ENCODE results near the gene CATSPER3. TPM values are rescaled to one million over a fixed set of nuclear protein-coding genes. Genes with fewer than 3 reads are reported as not detected.

Gene CATSPER3
- total RNA-seq, 1 experiment from 2014 or later, result 0.40 TPM

DNA sequence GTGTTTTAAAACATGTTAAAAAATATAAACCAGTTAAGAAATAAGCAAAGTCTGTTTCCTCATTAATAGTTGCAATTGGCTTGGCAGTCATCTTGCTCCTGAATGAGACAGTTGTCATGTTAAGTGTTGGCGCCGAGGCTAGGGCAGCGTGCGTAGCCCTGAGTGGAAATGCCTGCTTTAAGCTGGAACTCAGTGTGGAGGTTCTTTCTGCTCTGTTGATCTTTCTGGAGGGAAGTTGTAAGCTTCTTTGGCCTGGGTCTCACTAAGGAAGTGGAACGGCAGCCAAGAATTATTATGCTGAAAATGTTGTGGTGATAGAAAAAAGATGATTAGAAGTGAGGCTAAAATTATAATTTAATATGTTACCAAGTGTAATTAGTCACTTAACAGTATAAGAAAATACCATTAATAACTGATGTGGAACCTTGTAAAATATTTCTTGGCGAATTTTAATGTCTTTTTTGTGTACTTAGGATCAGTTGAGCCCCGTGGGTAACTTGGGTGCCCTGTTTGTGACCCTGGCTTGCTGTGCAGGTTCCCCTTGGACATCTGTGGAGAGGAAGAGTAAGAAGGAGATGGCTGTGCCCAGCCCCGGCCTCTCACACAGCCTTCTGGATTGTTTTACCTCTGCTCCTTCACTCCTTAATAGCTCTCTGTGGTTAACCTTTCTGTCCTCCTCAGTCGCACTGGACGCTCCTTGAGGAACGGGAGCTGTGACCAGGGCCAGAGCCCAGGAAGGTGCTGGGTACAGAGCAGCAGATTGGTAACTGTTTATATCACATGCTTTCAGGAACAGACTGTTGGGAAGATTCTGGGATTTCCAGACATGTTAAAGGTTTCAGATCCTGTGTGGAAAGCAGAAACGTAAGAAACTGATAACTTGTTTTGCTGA is 31.8 kb upstream of the CATSPER3 start:
- H3K9me2 ChIP-seq (replicated peaks; ENCODE audit: low read length), result no peaks in the 10 kb centered on the region
- no peaks in the 10 kb centered on the region for H4K20me1 ChIP-seq (ENCODE audit: low read length)
- no TSS peak for BruUV-seq (replicated peaks)
- intact Hi-C loops (cut with micrococcal nuclease), result no loop called here
- H3K9ac ChIP-seq (ENCODE audit: low read length), result no peak overlapping the region
- no peaks in the 10 kb centered on the region; the same call in 1 of the 2 replicates for H3K36me3 ChIP-seq (ENCODE audit: low read depth, low read length)
- DNase-seq (no peak), ATAC-seq (no peak)
- no peaks in the 10 kb centered on the region for H3K79me2 ChIP-seq (ENCODE audit: low read length)
- no peaks in the 10 kb centered on the region for H3K4me1 ChIP-seq (ENCODE audit: insufficient read depth, low read length)
- no peak overlapping the region for H3K4me2 ChIP-seq (ENCODE audit: low read length)
- no peak overlapping the region for H2AFZ ChIP-seq (ENCODE audit: low read length)
- no peaks in the 10 kb centered on the region for H3F3A ChIP-seq (ENCODE audit: low read length, unreplicated experiment)
- no peak for TF ChIP-seq EZH2 (IDR thresholded peaks at IDR 0.05; ENCODE audit: low read length, unreplicated experiment)
- TF ChIP-seq EZH2phosphoT487 (IDR thresholded peaks at IDR 0.05; ENCODE audit: borderline replicate concordance, low read length), result no peak
- TF ChIP-seq, protein P1, sequence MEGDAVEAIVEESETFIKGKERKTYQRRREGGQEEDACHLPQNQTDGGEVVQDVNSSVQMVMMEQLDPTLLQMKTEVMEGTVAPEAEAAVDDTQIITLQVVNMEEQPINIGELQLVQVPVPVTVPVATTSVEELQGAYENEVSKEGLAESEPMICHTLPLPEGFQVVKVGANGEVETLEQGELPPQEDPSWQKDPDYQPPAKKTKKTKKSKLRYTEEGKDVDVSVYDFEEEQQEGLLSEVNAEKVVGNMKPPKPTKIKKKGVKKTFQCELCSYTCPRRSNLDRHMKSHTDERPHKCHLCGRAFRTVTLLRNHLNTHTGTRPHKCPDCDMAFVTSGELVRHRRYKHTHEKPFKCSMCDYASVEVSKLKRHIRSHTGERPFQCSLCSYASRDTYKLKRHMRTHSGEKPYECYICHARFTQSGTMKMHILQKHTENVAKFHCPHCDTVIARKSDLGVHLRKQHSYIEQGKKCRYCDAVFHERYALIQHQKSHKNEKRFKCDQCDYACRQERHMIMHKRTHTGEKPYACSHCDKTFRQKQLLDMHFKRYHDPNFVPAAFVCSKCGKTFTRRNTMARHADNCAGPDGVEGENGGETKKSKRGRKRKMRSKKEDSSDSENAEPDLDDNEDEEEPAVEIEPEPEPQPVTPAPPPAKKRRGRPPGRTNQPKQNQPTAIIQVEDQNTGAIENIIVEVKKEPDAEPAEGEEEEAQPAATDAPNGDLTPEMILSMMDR (conservative IDR thresholded peaks at IDR 0.05; ENCODE audit: low read depth, low read length), result no peak
- POLR2A ChIA-PET (ENCODE audit: unreplicated experiment), result no interaction called here
- H3K27ac ChIP-seq (ENCODE audit: low read length), result no peak overlapping the region
- no peaks in the 10 kb centered on the region for H3K27me3 ChIP-seq (ENCODE audit: low read length)
- CTCF ChIA-PET, result no interaction called here
- no peak overlapping the region for H3K4me3 ChIP-seq (ENCODE audit: low read length)
- no peaks in the 10 kb centered on the region for H3K9me3 ChIP-seq (ENCODE audit: low read length)

DNA sequence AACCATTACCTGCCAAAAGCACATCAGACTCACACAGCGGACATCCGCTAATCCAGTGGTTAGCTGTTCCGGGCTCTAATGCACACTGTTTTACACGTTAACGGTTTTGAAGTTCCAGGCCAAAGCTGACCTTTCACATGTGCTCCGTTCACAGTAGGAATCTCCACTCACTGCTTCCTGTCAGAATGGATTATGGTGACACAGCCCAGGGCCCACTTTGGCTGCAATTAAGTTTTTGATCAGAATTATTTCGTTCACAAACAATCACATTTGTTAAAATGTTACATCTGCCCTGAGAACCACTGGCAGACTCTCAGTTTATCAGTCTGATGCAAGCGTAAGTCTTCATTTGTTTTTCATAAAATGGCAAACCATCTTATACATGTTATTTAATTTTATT is 30.2 kb upstream of the CATSPER3 start:
- Histone ChIP-seq H3F3A (ENCODE audit: low read length, unreplicated experiment) (no peaks in the 10 kb centered on the region), H4K20me1 (ENCODE audit: low read length) (no peaks in the 10 kb centered on the region), H3K4me3 (ENCODE audit: low read length) (no peak overlapping the region), H3K9ac (ENCODE audit: low read length) (no peak overlapping the region), H3K9me3 (ENCODE audit: low read length) (no peaks in the 10 kb centered on the region), H3K79me2 (ENCODE audit: low read length) (no peaks in the 10 kb centered on the region), H3K27ac (ENCODE audit: low read length) (no peak overlapping the region), H3K4me1 (ENCODE audit: insufficient read depth, low read length) (no peaks in the 10 kb centered on the region), H3K4me2 (ENCODE audit: low read length) (no peak overlapping the region), H2AFZ (ENCODE audit: low read length) (no peak overlapping the region), H3K36me3 (ENCODE audit: low read depth, low read length) (no peaks in the 10 kb centered on the region; the same call in 1 of the 2 replicates), H3K9me2 (replicated peaks; ENCODE audit: low read length) (no peaks in the 10 kb centered on the region), H3K27me3 (ENCODE audit: low read length) (no peaks in the 10 kb centered on the region)
- intact Hi-C loops (cut with micrococcal nuclease), result no loop called here
- ChIA-PET CTCF (no interaction called here), POLR2A (ENCODE audit: unreplicated experiment) (no interaction called here)
- TF ChIP-seq EZH2phosphoT487 (IDR thresholded peaks at IDR 0.05; ENCODE audit: borderline replicate concordance, low read length), result no peak
- no peak for TF ChIP-seq EZH2 (IDR thresholded peaks at IDR 0.05; ENCODE audit: low read length, unreplicated experiment)
- TF ChIP-seq, protein P1 (conservative IDR thresholded peaks at IDR 0.05; ENCODE audit: low read depth, low read length), result no peak
- DNase-seq (no peak), ATAC-seq (no peak)
- BruUV-seq (replicated peaks), result no TSS peak

DNA sequence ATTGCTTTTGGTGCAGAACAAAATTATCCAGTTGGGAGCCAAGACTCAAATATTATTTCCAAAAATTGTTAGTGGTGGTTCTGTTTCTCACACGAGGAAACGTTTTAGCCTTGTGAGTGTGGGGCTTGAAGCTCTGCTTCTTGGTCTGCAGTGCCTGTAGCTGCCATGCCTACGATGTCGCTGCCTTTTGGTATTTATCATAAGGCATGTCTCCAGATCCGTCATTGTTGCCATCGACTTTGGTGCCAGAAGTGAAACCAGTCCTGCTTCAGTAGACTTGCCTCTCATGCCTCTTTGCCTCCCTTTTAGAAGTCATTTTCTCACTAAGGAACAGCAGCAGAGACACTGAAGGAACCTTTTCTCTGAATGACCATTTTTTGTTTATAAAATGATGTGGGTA is 29.7 kb upstream of the CATSPER3 start:
- Histone ChIP-seq H3K79me2 (ENCODE audit: low read length) (no peaks in the 10 kb centered on the region), H3K4me1 (ENCODE audit: insufficient read depth, low read length) (no peaks in the 10 kb centered on the region), H3K27ac (ENCODE audit: low read length) (no peak overlapping the region), H4K20me1 (ENCODE audit: low read length) (no peaks in the 10 kb centered on the region), H3K9ac (ENCODE audit: low read length) (no peak overlapping the region), H3K4me3 (ENCODE audit: low read length) (no peak overlapping the region), H3K9me3 (ENCODE audit: low read length) (no peaks in the 10 kb centered on the region), H3K4me2 (ENCODE audit: low read length) (no peak overlapping the region), H3K36me3 (ENCODE audit: low read depth, low read length) (no peaks in the 10 kb centered on the region; the same call in 1 of the 2 replicates), H3K9me2 (replicated peaks; ENCODE audit: low read length) (no peaks in the 10 kb centered on the region), H2AFZ (ENCODE audit: low read length) (no peak overlapping the region), H3F3A (ENCODE audit: low read length, unreplicated experiment) (no peaks in the 10 kb centered on the region), H3K27me3 (ENCODE audit: low read length) (no peaks in the 10 kb centered on the region)
- ChIA-PET POLR2A (ENCODE audit: unreplicated experiment) (no interaction called here), CTCF (no interaction called here)
- BruUV-seq (replicated peaks), result no TSS peak
- ATAC-seq, result no peak
- DNase-seq, result no peak
- TF ChIP-seq EZH2phosphoT487 (IDR thresholded peaks at IDR 0.05; ENCODE audit: borderline replicate concordance, low read length) (no peak), EZH2 (IDR thresholded peaks at IDR 0.05; ENCODE audit: low read length, unreplicated experiment) (no peak)
- TF ChIP-seq, protein P1 (conservative IDR thresholded peaks at IDR 0.05; ENCODE audit: low read depth, low read length), result no peak
- intact Hi-C loops (cut with micrococcal nuclease), result no loop called here

All from PC-3 (cell line).